Measurements from ENCODE around the gene PLEKHG2.
"Not testable (repeated sequence)": the region's sequence is repeated elsewhere in the genome, so short reads cannot be mapped to it uniquely, and the experiment has no call there.

Gene PLEKHG2, protein sequence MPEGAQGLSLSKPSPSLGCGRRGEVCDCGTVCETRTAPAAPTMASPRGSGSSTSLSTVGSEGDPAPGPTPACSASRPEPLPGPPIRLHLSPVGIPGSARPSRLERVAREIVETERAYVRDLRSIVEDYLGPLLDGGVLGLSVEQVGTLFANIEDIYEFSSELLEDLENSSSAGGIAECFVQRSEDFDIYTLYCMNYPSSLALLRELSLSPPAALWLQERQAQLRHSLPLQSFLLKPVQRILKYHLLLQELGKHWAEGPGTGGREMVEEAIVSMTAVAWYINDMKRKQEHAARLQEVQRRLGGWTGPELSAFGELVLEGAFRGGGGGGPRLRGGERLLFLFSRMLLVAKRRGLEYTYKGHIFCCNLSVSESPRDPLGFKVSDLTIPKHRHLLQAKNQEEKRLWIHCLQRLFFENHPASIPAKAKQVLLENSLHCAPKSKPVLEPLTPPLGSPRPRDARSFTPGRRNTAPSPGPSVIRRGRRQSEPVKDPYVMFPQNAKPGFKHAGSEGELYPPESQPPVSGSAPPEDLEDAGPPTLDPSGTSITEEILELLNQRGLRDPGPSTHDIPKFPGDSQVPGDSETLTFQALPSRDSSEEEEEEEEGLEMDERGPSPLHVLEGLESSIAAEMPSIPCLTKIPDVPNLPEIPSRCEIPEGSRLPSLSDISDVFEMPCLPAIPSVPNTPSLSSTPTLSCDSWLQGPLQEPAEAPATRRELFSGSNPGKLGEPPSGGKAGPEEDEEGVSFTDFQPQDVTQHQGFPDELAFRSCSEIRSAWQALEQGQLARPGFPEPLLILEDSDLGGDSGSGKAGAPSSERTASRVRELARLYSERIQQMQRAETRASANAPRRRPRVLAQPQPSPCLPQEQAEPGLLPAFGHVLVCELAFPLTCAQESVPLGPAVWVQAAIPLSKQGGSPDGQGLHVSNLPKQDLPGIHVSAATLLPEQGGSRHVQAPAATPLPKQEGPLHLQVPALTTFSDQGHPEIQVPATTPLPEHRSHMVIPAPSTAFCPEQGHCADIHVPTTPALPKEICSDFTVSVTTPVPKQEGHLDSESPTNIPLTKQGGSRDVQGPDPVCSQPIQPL (N-terminal part only)

DNA sequence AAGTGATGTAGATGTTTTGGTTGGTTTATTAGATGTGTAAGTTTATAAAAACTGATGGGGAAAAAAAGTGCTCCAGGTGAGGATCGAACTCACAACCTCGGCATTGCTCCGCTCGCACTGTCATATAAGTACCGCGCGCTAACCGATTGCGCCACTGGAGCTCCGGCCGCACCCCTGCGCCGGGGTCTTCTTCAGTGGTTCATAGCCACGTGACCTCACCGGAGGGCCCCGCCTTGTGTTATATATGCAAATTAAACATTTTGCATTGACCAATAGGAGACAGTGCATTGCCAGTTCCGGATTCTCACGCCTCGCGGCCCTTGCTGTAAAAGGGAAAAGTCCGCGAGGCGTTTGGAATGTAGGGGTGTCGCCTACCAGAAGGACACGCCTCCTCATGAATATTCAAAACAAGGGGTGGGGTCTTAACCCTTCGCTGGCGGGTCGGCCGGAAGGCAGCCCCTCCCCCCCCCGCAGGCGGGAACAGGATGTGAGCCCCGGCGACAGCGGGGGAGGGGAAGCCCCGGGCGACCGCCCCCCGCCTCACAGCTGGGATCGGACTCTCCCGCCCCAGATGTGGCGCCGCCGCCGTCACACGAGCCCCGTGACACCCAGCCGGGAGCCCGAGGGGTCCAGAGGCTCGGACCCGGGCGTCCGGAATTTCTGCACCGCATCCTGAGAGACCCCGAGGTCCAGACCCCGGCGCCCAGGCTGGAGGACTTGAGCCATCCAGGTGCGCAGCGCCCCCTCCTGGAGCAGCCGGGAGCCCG lies at the start of gene PLEKHG2:
PLEKHG2 (plus strand) TSS at position 570 of the 767 bp plus-strand sequence. CDS start 1,418 bp downstream, outside the sequence.
- peak; percentile 91 to 93 for DNase-seq (ENCODE audit: low read depth in 2 of 2)

DNA sequence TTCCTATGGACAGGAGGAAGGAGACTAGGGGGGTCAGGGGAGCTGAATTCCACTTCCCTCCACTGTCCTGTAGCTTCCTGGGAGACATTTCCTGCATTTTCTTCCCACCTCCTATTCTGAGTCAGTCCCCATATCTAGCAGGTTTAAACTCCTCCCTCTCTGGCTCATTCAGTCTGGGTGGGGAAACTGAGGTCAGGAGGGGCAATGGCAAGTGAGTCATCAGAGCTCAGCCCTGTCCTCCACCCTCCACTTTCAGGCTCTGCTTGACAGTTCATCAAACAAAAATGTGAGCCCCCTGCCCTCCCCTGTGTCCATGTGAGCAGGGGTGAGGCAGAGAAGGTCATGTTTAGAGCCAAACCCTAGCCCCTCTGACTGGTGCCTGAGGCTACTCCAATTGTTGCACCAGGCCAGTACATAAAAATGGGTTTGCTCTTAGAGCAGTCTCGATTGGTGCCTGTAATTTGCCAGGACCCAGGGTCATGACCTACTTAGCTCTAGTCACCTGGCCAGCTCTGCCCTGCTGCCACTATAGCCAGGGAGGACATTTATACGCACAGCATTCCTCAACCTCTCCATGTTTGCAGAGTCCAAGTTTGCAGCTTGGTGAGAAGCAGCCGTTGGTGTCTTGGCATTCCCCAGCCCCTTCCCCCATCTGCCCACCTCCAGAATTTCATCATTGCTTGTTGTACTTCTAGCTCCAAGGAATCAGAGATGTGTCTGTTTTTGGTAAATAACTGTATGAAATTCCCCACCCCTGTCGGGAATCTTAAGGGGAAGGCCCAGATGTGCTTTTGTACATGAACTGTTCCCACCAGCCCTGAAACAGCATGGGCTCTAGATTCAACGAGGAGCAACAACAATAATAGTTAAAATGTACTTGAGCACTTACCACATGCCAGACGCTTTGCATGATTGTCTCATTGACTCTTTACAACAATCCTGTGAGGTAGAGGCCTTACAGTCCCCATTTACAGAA lies 49.5 kb upstream of the PLEKHG2 start:
- no peak for DNase-seq (ENCODE audit: low read depth in 2 of 2)

DNA sequence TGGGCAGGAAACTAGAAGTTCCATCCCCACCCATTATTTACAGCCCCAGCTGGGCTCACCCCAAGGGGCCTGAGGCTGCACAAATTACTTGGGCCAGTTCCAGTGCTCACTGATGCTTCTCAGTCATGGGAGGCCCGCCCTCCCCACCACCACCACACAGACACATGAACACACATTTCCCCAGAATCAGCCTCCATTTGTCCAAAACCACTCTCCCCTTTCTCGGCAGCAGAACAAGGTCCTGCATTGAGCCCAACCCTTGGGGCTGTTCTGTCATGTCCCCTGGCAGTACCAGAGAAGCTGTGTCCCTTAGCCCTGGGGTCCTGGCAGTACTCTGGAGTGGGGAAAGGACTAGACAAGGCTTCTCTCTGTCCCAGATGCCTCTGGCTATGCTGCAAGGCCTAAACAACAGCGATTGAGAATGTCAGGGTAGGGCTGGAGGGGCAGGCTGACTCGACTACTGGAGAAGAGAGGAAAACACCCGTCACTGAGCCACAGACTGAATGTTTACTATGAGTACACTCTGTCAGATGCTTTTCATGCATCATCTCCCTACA lies 48.5 kb upstream of the PLEKHG2 start:
- DNase-seq (ENCODE audit: low read depth in 2 of 2): no peak

DNA sequence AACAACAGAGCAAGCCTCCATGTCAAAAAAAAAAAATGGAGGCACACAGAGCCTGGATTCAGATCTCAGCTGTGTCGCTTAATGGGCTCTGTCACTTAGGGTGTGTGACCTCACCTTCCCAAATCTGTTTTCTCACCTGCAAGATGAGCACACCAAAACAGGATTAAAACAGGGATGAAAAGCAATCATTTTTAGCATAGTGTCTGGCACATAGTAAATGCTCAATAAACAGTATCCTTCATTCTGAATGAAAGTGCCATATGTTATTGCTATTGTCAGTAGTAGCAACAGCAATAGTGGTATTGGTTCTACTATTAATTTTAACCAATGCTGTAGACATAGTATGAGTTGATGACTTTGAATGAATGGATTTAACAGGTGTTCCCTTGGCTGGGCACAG lies 46.9 kb upstream of the PLEKHG2 start:
- no peak for DNase-seq (ENCODE audit: low read depth in 2 of 2)

DNA sequence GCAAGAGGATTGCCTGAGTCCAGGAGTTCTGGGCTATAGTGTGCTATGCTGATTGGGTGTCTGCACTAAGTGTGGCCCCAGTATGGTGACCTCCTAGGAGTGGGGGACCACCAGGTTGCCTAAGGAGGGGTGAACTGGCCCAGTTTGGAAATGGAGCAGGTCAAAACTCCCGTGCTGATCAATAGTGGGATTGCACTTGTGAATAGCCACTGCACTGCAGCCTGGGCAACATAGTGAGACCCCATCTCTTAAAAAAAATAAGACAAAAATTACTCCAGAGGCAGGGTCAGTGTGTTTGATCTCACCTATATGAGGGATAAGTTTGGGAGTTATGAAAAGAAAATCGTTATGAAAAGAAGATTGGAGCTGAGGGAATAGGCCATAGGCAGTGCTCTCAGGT lies 43.3 kb upstream of the PLEKHG2 start:
- no peak for DNase-seq (ENCODE audit: low read depth in 2 of 2)

DNA sequence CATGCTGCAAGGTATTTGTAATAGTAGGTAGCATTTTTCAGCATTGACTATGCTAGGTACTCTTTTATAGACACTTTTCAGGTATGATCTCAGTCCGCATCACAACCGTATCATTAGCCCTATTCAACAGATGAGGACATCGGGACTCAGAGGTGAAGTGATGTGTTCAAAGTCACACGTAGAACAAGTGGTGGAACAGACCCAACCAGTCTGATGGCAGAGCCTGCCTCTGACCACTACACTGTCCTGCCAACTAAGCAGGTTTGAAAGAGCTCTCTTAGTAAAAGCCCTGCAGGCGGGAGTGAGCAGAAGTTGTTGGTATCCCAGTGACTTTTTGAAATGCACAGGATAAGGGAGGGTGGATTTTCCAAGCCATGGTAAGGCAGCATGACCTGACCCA lies 41.7 kb upstream of the PLEKHG2 start:
- no peak for DNase-seq (ENCODE audit: low read depth in 2 of 2)

DNA sequence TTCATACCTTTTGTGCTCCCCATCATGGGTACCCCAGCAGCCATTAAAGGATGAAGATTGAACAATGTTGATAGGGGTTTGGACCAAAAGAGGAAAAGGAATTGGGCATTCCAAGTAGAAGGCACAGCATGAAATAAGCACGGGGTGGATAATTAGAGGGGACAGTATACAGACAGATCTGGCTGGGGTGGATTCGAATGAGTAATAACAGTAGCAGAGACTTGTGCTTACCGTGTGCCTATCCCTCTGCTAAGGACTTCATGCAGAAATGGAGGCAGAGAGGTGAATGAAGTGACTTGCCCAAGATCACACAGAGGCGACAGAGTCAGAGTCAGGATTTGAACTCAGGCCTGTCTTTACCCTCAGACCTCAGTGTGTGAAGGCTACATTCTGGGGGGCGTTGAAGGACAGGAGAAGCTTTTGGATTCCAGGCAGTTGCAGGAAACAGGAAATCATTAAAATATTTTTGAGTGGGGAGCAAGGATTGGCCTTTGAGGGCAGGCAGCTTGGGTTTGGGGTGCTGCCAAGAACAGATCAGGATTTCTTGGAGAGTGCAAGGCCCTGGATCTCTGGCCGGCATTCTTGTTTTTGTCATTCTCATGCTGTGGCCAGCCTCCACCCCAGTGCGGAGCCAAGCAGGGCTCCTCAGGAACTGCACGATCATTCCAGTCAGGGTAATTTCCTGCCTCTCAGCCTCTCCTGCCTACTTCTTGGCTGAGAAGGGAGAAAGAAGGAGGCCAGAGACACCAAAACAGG lies 40.2 kb upstream of the PLEKHG2 start:
- DNase-seq (ENCODE audit: low read depth in 2 of 2): no peak

DNA sequence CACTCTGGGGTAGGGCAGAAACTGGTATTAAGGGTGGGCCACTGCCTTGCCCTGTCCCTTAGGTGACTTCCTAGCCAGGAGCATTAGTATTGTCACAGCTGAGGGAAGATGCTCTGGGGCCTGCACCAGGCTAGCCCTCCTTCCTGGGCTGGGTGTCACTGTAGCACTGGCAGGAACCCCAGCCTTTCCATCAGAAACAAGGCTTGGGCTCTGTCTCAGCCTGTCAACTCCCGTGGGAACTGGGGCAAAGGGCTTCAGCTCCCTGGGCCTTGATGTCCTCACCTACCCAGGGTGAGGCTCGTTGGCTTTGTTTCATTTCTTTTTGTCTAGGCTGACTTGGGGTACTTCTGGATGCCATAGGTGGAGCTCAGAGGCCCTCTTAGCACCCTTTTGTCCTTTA lies 39.5 kb upstream of the PLEKHG2 start:
- DNase-seq (ENCODE audit: low read depth in 2 of 2): no peak

DNA sequence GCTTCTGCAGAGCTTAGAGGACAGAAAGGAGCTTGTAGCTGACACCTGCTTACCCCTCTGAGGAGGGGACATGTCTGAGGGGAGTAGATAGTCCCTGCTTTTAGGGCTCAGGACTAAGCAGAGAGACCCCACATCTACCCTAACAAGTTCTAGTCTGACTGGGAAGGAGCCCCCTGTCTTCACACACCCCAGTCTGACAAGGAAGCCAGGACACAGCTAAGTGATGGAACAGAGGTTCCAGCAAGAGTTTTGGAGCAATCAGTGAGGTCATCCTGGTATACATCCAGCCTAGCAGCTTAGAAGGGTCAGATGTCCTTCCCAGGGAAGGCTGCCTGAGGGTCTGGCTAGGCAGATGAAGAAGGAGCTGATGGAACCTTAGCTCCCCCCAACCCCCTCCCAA lies 36.5 kb upstream of the PLEKHG2 start:
- DNase-seq (ENCODE audit: low read depth in 2 of 2): no peak

DNA sequence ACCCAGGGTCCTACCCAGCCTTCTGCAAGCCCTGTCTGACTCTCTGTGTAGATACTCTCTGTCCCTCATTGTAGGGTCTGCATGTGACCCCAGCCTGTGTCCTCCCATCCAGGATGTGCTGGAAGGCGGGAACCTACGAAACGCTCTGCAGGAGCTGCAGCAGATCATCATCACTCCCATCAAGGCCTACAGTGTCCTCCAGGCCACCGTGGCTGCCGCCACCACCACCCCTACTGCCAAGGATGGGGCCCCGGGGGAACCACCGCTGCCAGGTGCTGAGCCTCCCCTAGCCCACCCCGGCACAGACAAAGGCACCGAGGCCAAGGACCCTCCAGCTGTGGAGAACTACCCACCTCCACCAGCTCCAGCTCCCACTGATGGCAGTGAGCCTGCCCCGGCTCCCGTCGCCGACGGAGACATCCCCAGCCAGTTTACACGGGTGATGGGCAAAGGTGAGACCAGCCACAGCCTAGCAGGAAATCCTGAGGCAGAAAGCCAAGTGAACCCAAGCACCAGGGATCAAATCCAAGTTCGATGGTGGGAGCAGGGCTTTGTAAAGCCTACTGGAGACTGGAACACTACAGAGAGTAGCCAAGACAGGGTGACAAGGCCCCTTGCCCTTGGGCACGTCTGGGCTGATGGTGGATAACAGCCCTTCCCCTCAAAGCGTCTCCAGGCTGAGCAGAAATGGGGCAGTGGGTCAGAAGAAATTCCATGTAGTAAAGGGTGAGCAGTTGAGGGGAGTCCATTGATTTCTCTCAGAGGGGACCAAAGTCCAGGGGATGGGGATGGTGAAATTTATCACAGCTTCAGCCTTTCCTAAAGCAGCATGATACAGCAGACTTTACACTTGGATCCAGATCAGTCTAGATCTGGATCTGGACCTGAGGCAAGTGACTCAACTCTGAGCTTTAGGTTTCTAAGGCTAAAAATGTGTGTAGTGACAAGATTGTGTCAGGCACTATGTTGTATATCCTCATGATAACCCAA lies 34.8 kb upstream of the PLEKHG2 start:
- DNase-seq (ENCODE audit: low read depth in 2 of 2): no peak

DNA sequence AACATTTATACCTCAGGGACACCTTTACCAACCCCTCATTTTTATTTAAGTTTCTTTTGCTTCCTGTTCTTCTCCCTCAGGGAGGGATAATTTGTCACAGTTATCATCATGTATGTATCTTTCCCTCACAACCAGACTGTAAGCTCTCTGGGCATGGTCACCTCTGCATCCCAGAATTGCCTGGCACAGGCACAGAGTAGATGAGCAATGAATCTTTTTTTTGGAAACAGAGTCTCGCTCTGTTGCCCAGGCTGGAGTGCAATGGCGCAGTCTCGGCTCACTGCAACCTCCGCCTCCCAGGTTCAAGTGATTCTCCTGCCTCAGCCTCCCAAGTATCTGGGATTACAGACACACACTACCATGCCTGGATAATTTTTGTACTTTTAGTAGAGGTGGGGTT lies 33.1 kb upstream of the PLEKHG2 start:
- DNase-seq (ENCODE audit: low read depth in 2 of 2): not testable (repeated sequence)

DNA sequence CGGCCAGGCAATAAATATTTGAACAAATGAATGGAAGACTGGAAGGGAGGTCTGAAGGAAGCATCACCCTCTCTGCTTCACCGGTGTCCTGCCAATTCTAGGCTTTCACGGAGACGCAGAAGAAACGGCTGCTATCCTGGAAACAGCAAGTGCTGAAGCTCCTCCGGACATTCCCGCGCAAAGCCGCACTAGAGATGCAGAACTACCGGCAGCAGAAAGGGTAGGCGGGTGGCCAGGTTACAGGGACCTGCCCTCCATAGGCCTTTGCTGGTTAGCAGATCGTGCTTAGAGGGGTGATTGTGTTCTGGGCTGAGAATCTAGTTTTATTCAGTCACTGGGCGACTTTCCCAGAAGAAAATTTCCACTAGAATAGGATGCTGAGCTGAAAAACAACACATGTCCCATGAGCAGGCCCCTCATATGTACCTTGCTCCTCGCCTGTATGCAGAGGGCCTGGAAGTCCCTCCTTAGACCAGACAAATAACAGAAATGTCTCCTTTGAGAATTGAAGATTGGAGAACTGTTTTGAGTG lies 32.5 kb upstream of the PLEKHG2 start:
- no peak for DNase-seq (ENCODE audit: low read depth in 2 of 2)

DNA sequence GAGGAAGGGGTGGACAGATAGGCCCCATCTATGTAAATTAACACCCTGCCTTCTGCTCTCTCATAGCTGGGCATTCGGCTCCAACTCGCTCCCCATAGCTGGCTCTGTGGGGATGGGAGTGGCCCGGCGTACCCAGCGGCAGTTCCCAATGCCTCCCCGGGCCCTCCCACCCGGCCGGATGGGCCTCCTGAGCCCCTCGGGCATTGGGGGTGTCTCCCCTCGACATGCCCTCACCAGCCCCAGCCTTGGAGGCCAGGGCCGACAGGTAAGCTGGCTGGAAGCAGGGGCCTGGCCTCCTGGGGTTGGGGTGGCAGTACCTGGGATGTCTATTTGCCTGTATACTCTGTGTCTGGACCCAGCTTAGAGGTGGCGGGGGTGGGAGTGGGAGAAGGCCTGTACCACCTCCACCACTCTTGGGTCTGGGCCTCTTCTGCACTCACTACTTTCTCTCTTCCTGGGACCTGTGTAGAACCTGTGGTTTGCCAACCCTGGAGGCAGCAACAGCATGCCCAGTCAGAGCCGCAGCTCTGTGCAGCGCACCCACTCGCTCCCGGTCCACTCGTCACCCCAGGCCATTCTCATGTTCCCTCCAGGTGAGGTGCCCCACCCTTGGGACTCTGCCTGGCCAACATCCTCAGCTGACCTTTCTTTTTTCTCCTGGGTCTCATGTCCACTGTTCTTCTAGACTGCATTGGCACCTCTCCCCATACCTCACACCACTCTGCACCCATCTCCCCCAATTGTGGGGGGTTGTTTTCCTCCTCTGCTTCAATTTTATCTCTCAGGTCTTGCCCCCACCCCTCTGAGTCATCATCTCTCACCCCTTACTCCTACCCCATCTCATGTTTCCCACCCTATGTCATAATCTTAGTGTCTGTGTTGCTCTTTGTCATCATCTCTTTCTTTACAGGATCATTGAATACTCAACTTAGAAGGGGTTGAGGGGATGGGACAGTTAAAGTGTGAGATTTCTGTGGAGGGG lies 31.7 kb upstream of the PLEKHG2 start:
- DNase-seq (ENCODE audit: low read depth in 2 of 2): no peak

DNA sequence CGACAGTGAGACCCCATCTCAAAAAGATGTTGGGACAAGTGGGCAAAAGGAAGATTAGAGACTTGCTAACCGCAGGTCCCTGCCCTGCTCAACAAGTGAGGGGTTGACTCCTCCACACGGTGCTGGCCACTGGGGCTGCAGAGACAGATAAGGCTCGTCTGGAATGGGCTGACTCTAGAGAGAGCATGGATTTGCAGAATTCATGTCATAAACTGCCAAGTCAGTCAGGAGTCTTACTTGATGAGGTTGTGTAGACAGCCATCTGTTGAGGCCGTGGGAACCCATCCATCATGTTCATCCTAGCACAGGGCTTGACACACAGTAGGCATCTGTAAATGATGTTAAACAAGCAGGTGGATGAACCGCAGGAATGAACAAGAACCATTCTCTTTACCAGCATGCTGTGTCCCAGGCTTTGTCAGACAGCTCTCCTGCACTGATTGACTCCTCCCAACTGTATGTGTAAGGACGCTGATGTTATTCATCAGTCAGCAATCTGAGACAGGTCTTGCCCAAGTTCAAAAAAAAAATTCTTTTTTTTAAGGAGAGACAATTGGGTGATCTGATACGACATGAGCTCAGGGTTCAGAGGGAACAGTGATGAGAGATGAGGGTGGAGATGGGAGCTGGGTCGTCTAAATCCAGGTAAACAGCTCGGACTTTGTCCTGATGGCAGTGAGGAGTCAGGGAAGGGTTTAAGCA lies 30.4 kb upstream of the PLEKHG2 start:
- DNase-seq (ENCODE audit: low read depth in 2 of 2): no peak

DNA sequence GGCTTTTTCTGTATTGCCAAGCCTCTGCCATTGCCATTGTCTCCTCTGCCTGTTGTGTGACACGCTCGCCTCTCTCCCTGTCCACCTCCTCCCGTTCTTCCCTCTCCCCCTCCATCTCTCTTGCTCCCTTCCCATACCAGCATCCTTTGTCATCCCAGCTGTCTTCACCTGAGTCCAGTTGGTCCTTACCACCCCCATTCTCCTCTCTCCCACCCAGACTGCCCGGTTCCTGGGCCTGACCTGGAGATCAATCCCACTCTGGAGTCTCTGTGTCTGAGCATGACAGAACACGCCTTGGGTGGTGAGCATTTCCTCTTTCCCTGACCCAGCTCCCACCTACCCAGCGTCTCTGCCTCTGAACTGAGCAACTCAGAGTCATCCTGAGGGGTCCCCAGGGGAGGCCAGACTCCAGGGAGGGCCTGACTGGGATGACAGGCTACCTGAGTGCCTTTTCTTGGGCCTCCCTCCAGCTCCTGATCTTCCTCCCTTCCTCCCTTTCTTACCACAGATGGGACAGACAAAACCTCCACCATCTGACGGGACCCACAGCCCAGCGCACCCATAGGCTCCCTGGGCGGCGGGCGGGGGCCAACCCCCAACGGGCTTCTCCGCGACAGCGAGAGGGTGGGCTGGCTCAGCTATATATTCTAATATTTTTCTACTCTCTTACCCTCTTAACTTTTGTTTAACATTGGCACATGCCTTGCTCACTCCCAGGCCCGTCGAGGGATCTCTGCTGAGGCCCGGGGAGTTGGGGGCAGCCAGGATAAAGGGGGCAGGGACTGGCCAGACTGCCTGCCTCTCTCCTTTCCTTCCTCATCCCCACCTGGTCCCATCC lies 29.3 kb upstream of the PLEKHG2 start:
- no peak for DNase-seq (ENCODE audit: low read depth in 2 of 2)

Measured in activated CD8-positive, alpha-beta memory T cell treated with anti-CD3 and anti-CD28 coated beads for 4 hours (primary cell).